T-helper 22 cell (primary cell): Measurements from ENCODE around the gene PLIN1.

Experiments used
- DNase-seq: peaks from one replicate; pipeline ENCODE4 v3.0.0-alpha.2; 2020; ENCODE audit warnings: low read depth

The PLIN1 gene

DNA sequence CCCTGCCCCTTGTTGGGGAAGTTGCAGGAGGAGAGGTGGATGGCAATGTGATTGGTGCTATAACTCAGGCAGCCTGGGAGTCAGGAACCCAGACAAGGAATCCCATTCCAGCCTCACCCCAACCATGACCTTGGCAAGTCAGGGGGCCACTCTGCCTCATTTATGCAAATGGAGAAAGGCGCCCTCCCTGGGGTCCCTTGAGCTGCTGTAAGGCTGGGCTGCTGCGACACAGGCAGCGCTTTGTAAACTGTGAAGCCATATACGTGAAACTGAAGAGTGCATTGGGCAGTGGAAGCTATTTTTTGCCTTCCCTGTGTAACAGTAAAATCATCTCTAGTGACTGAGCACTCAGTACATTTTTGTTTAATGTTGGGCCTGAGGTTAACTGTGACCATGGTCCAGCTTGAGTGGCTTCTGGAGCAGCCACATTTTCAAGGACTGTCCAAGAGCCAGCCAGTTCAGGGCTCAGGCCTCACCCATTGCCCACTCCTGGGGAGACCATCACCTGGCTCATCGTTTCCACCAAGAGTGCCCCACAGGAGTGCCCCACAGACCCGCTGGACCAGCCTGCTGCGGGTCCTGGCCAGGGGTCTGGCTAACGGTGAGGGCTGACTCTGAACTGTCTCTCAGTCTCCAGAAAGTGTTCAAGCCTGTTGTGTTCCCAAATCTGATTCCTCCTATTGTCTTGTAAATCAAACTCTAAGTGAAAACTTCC lies 51.8 kb downstream of the PLIN1 start:
- DNase-seq, result no peak

DNA sequence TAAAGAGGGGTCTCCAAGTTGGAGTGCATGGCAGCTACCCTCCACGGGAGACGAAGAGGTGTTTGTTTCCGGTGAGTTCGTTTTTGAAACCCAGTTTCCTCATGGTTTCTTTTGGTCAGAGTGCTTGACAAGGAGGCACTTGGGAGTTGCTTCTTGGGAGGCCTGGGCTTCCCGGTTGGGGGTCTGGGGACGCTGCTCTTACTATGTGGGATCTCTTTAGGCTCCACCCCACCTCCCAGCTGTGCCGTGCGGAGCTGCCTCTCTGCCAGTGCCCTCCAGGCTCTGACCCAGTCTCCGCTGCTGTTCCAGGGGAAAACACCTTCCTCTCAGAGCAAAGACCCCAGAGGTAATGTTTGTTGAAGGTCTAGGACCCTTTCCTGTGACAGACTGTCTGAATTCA lies 53.5 kb downstream of the PLIN1 start:
- no peak for DNase-seq

DNA sequence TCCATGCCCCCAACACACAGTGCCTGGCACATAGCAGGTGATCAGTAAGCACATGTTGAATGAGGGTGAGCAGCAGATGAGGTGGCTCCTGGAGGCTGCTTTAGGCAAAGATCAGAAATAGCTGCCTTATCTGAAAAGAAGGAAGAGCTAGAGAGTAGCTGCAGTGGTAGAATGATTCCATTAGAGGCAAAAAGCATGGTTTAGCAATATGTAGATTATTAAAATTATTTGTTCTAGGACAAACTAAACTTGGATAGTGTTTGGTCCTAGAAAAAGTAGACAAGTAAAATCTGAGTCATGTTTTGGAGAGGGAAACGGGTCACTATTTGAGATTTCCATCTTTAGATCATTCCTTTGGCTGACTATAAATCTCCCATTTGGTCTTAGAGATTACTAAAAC lies 56.0 kb downstream of the PLIN1 start:
- DNase-seq, result no peak

DNA sequence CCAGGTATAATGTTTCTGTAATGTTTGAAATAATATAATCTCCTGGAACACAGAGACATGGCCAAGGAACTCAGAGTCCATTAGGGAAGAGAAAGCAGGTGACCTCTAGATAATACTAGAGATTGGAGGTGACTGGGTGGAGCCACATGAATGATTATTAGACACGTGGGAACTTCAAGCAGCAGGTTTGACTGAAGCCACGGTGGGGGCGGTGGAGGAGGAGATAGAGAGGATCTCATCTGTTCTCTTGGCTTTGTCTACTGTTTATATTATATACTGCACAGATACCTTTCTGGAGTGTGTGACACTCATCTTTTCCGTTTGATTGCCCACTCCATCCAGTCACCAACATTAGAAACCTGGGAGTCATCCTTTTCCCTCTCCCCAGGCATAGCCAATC lies 57.6 kb downstream of the PLIN1 start:
- no peak for DNase-seq

DNA sequence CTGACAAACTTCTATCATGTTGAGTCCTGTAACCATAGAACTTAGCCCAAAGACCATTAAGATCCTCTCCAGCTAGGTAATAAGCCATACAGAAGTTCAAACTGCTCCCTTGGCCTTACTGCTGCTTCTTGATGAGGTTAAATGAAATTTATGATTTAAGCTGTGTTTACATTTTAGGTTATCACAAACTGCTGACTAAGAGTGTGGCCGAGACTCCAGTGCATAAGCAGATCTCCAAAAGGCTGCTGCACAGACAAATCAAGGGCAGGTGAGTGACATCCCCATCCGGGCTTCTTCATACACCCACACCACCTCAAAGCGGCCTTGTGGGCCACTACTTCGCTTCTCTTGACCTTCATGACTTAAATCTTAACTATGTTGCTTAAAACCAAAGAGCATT lies 62.9 kb downstream of the PLIN1 start:
- no peak for DNase-seq

DNA sequence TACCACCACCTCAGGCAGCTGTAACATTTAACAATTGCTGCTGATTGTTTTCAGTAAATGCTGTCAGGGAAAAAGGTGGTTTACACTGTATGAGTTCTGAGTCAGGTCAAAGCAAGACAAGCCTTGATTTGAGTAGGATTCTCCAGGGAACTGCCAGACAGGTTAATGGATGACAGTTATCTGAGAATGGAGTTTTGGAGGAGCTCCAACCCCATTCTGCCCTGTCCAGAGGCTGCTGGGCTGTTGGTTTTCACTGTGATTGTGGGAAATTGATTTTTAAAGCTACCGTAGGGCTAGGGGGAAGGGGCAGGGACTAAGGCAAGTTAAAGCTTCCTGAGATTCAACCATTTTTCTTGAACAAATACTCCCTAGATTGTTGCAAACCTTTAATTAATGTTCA lies 64.0 kb downstream of the PLIN1 start:
- no peak for DNase-seq
